Measurements from ENCODE around the gene PLA2G6. TPM values are rescaled to one million over a fixed set of nuclear protein-coding genes. Genes with fewer than 3 reads are reported as not detected.

PLA2G6 gene
- total and polyA plus RNA-seq, 2 of the 13 experiments (the other 11 are each of a cell fraction or from before 2014, with no cell fraction given), result 4.8 to 11.5 TPM

DNA sequence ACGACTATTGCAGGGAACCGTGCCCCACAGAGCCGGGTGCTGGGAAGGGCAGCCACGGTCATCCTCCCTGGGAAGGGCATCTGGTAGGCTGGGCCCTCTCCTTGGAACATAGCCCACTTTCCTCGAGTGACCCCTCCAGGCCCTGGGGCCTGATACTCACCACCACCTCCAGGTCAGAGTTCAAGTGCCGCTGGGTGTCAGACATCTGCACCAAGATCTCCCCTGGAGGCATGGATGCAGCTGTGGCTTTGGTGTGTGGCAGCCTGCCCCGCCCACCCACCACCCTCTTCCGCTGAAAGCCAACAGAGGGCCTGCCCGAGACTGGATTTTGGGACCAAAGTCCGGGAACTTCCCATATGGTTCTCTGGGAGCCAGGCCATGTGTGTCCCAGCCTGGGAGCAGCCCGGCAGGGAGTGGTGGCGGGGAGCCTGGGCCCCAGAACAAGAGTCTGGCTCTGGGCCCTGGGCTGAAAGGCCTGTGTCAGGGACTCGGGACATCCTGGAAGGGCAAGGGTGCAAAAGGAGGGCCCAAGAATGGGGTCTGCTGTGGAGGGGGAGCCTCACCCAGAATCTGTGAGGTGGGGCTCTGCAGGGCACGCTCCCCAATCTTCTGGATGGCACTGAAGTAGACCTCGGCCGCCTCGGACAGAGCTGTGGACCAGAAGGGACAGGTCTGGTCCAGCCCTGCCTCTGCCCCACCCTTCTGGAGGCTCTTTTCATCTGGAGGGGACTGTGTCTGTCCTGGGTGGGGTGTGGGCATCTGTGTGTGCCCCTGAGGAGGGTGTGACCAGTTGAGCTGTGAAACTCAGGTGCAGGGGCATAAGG lies 73.7 kb downstream of the PLA2G6 start (continued):
- TF ChIP-seq, protein P1, sequence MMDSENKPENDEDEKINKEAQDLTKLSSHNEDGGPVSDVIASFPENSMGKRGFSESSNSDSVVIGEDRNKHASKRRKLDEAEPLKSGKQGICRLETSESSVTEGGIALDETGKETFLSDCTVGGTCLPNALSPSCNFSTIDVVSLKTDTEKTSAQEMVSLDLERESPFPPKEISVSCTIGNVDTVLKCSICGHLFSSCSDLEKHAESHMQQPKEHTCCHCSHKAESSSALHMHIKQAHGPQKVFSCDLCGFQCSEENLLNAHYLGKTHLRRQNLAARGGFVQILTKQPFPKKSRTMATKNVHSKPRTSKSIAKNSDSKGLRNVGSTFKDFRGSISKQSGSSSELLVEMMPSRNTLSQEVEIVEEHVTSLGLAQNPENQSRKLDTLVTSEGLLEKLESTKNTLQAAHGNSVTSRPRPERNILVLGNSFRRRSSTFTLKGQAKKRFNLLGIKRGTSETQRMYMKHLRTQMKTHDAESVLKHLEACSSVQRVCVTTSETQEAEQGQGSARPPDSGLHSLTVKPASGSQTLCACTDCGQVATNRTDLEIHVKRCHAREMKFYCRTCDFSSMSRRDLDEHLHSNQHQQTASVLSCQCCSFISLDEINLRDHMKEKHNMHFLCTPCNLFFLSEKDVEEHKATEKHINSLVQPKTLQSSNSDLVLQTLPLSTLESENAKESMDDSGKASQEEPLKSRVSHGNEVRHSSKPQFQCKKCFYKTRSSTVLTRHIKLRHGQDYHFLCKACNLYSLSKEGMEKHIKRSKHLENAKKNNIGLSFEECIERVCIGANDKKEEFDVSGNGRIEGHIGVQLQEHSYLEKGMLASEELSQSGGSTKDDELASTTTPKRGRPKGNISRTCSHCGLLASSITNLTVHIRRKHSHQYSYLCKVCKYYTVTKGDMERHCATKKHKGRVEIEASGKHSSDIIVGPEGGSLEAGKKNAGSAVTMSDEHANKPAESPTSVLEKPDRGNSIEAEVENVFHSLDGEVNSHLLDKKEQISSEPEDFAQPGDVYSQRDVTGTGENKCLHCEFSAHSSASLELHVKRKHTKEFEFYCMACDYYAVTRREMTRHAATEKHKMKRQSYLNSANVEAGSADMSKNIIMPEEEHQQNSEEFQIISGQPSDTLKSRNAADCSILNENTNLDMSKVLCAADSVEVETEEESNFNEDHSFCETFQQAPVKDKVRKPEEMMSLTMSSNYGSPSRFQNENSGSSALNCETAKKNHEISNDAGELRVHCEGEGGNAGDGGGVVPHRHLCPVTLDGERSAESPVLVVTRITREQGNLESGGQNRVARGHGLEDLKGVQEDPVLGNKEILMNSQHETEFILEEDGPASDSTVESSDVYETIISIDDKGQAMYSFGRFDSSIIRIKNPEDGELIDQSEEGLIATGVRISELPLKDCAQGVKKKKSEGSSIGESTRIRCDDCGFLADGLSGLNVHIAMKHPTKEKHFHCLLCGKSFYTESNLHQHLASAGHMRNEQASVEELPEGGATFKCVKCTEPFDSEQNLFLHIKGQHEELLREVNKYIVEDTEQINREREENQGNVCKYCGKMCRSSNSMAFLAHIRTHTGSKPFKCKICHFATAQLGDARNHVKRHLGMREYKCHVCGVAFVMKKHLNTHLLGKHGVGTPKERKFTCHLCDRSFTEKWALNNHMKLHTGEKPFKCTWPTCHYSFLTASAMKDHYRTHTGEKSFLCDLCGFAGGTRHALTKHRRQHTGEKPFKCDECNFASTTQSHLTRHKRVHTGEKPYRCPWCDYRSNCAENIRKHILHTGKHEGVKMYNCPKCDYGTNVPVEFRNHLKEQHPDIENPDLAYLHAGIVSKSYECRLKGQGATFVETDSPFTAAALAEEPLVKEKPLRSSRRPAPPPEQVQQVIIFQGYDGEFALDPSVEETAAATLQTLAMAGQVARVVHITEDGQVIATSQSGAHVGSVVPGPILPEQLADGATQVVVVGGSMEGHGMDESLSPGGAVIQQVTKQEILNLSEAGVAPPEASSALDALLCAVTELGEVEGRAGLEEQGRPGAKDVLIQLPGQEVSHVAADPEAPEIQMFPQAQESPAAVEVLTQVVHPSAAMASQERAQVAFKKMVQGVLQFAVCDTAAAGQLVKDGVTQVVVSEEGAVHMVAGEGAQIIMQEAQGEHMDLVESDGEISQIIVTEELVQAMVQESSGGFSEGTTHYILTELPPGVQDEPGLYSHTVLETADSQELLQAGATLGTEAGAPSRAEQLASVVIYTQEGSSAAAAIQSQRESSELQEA (CRISPR knock-in tag; IDR thresholded peaks at IDR 0.05; ENCODE audit: not compliant biosample characterization), result no peak
- TF ChIP-seq HNRNPH1 (optimal IDR thresholded peaks at IDR 0.05; ENCODE audit: low read depth, low read length) (no peak), U2AF2 (IDR thresholded peaks at IDR 0.05; ENCODE audit: low read depth, low read length) (no peak), PCBP1 (IDR thresholded peaks at IDR 0.05; ENCODE audit: borderline replicate concordance, low read depth, low read length) (0 out of 2 replicates have a peak, but pooled peaks have one; percentile 48), MED13 (CRISPR knock-in tag; IDR thresholded peaks at IDR 0.05) (no peak), ZMAT3 (CRISPR knock-in tag; conservative IDR thresholded peaks at IDR 0.05) (0 out of 2 replicates have a peak, but pooled peaks have one; percentile 31), ZNF230 (CRISPR knock-in tag; IDR thresholded peaks at IDR 0.05) (no peak)
- TF ChIP-seq, protein P2, sequence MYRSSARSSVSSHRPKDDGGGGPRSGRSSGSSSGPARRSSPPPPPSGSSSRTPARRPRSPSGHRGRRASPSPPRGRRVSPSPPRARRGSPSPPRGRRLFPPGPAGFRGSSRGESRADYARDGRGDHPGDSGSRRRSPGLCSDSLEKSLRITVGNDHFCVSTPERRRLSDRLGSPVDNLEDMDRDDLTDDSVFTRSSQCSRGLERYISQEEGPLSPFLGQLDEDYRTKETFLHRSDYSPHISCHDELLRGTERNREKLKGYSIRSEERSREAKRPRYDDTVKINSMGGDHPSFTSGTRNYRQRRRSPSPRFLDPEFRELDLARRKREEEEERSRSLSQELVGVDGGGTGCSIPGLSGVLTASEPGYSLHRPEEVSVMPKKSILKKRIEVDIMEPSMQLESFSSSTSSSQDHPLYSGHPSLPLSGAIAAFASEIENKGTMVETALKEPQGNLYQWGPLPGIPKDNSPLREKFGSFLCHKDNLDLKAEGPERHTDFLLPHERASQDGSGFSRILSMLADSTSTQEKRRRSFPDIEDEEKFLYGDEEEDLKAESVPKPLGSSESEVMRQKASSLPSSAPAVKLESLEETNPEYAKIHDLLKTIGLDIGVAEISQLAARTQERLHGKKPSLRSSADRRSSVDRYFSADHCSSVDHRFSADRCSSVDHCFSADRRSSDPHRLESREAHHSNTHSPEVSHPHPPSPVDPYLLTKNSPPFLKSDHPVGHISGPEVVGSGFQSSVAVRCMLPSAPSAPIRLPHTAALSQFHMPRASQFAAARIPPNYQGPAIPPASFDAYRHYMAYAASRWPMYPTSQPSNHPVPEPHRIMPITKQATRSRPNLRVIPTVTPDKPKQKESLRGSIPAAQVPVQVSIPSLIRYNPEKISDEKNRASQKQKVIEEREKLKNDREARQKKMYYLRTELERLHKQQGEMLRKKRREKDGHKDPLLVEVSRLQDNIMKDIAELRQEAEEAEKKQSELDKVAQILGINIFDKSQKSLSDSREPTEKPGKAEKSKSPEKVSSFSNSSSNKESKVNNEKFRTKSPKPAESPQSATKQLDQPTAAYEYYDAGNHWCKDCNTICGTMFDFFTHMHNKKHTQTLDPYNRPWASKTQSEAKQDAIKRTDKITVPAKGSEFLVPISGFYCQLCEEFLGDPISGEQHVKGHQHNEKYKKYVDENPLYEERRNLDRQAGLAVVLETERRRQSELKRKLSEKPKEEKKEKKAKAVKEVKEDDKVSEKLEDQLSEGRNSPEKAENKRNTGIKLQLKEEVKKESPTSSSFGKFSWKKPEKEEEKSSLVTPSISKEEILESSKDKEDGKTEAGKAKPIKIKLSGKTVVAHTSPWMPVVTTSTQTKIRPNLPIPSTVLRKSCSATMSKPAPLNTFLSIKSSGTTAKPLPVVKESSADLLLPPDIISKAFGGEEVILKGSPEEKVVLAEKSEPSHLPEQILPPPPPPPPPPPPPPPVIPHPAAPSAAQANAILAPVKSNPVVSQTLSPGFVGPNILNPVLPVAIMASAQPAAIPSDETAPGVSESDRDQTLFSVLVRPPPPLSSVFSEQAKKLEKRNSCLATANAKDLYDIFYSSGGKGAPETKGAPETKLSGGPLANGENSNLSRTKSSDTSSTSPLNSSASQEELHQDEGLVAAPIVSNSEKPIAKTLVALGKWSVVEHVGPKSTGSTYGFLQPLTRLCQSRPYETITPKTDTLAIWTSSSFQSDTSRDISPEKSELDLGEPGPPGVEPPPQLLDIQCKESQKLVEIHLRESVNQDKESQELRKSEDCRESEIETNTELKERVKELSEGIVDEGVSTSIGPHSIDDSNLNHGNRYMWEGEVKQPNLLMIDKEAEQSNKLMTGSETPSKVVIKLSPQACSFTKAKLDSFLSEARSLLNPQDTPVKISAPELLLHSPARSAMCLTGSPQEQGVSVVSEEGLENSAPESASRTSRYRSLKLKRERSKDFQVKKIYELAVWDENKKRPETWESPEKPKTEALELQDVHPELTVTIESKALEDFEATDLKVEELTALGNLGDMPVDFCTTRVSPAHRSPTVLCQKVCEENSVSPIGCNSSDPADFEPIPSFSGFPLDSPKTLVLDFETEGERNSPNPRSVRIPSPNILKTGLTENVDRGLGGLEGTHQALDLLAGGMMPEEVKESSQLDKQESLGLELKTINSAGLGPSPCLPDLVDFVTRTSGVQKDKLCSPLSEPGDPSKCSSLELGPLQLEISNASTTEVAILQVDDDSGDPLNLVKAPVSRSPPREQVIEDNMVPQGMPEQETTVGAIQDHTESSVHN (CRISPR knock-in tag; IDR thresholded peaks at IDR 0.05), result no peak
- TF ChIP-seq, protein P3, sequence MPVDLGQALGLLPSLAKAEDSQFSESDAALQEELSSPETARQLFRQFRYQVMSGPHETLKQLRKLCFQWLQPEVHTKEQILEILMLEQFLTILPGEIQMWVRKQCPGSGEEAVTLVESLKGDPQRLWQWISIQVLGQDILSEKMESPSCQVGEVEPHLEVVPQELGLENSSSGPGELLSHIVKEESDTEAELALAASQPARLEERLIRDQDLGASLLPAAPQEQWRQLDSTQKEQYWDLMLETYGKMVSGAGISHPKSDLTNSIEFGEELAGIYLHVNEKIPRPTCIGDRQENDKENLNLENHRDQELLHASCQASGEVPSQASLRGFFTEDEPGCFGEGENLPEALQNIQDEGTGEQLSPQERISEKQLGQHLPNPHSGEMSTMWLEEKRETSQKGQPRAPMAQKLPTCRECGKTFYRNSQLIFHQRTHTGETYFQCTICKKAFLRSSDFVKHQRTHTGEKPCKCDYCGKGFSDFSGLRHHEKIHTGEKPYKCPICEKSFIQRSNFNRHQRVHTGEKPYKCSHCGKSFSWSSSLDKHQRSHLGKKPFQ (CRISPR knock-in tag; IDR thresholded peaks at IDR 0.05; ENCODE audit: insufficient replicate concordance), result no peak
